HEK293T (cell line): ENCODE data around the gene NFATC1.

Experiments
- CTCF ChIA-PET: fragments of 350-600 bp; formaldehyde crosslinking; extraction: SDS; loops from one replicate; lab custom pipeline; 2021; ENCODE audit warnings: antibody characterized with exemption, inconsistent platforms; lab: Yijun Ruan, JAX
- POLR2A ChIA-PET: fragments of 350-600 bp; formaldehyde crosslinking; extraction: SDS; loops from one replicate; lab custom pipeline; 2020; ENCODE audit warnings: antibody characterized with exemption, inconsistent platforms; lab: Yijun Ruan, JAX
- DNase-seq: peaks from one replicate; pipeline ENCODE4 v3.0.0; 2012; ENCODE audit warnings: mixed read lengths; ENCODE audit errors: extremely low spot score
- ARNT ChIP-seq: fragments of 450-650 bp; IDR thresholded peaks from 2 replicates; pipeline ENCODE4 v1.6.1; 2017; ENCODE audit warnings: mild to moderate bottlenecking
- BHLHE40 ChIP-seq: fragments of 450-650 bp; IDR thresholded peaks from 2 replicates; pipeline ENCODE4 v1.6.1; 2016; ENCODE audit warnings: mild to moderate bottlenecking, moderate library complexity, borderline replicate concordance
- CTBP1 ChIP-seq: fragments of 450-650 bp; IDR thresholded peaks from 2 replicates; pipeline ENCODE4 v1.6.1; 2016; ENCODE audit warnings: borderline replicate concordance
- ELF4 ChIP-seq: fragments of 450-650 bp; IDR thresholded peaks from 2 replicates; pipeline ENCODE4 v1.6.1; 2017; ENCODE audit warnings: antibody characterized with exemption
- FOXA1 ChIP-seq: fragments of 450-650 bp; IDR thresholded peaks from 2 replicates; pipeline ENCODE4 v1.6.1; 2016; ENCODE audit warnings: mild to moderate bottlenecking
- FOXK2 ChIP-seq: fragments of 450-650 bp; IDR thresholded peaks from 2 replicates; pipeline ENCODE4 v1.6.1; 2016; ENCODE audit warnings: mild to moderate bottlenecking
- FOXM1 ChIP-seq: fragments of 450-650 bp; IDR thresholded peaks from 2 replicates; pipeline ENCODE4 v1.6.1; 2017; ENCODE audit warnings: mild to moderate bottlenecking, borderline replicate concordance
- HDGF ChIP-seq: fragments of 450-650 bp; IDR thresholded peaks from 2 replicates; pipeline ENCODE4 v1.6.1; 2017; ENCODE audit warnings: antibody characterized with exemption, borderline replicate concordance
- L3MBTL2 ChIP-seq: fragments of 450-650 bp; conservative IDR thresholded peaks from 2 replicates; pipeline ENCODE4 v1.6.1; 2016; ENCODE audit warnings: mild to moderate bottlenecking
- LEF1 ChIP-seq: fragments of 450-650 bp; IDR thresholded peaks from 2 replicates; pipeline ENCODE4 v1.6.1; 2017; ENCODE audit warnings: mild to moderate bottlenecking, borderline replicate concordance
- NFRKB ChIP-seq: fragments of 450-650 bp; IDR thresholded peaks from 2 replicates; pipeline ENCODE4 v1.6.1; 2016; ENCODE audit warnings: mild to moderate bottlenecking, moderate library complexity
- PKNOX1 ChIP-seq: fragments of 450-650 bp; IDR thresholded peaks from 2 replicates; pipeline ENCODE4 v1.6.1; 2016
- SP1 ChIP-seq: fragments of 450-650 bp; IDR thresholded peaks from 2 replicates; pipeline ENCODE4 v1.6.1; 2017
- SUZ12 ChIP-seq: fragments of 450-650 bp; IDR thresholded peaks from 2 replicates; pipeline ENCODE4 v1.6.1; 2016; ENCODE audit warnings: mild to moderate bottlenecking
- TARDBP ChIP-seq: fragments of 450-650 bp; IDR thresholded peaks from 2 replicates; pipeline ENCODE4 v1.6.1; 2016
- ZNF384 ChIP-seq: fragments of 450-650 bp; IDR thresholded peaks from 2 replicates; pipeline ENCODE4 v1.6.1; 2016

NFATC1 gene

DNA sequence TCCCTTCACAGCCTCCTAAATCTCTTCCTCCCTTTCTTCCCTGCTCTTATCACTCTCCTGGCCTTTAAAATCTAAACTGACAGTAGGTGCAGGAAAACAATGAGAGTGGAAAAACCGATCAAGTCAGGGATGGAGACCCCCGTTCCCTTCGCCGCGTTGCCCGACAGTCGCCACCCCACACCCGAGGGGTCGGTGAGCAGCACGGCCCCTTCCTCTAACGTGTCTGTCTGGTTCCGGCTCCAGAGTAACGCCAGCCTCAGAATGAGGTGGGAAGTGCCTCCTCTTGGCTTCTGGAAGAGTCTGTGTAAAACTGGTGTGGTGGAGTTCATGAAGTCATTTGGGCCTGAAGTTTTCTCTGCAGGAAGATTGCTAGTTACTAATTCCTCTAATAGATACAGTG lies 138.6 kb downstream of the NFATC1 start:
- ChIA-PET POLR2A (no interaction called here), CTCF (no interaction called here)
- TF ChIP-seq ZNF384 (no peak), NFRKB (no peak), L3MBTL2 (no peak), FOXM1 (no peak), FOXA1 (no peak), ARNT (no peak), SUZ12 (no peak), CTBP1 (no peak), LEF1 (no peak), TARDBP (no peak), HDGF (no peak), SP1 (no peak), PKNOX1 (no peak), ELF4 (no peak), BHLHE40 (no peak), FOXK2 (no peak)
- no peak for DNase-seq

DNA sequence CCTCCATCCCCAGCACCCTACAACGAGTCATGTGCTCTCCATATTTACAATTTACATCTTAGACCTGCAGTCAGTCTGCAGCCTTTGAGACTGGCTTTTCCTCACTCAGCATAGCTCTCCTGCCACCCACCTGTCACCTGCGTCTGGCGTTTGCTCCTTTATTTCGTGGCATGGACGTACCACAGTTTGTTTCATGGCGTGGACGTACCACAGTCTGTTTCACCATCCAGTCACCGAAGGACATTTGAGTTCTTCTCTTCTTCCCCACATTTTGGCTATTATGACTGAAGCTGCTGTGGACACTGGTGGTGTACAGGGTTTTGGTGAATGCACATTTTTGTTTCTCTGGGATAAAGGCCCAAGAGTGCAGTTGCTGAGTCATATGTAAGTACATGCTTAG lies 142.0 kb downstream of the NFATC1 start:
- no peak for TF ChIP-seq CTBP1
- TF ChIP-seq TARDBP = no peak
- no peak for TF ChIP-seq L3MBTL2
- TF ChIP-seq SP1 = no peak
- TF ChIP-seq LEF1 = no peak
- TF ChIP-seq FOXA1 = no peak
- no peak for TF ChIP-seq NFRKB
- no peak for TF ChIP-seq BHLHE40
- no peak for TF ChIP-seq ZNF384
- TF ChIP-seq FOXM1 = no peak
- no peak for TF ChIP-seq SUZ12
- no peak for TF ChIP-seq HDGF
- TF ChIP-seq FOXK2 = no peak
- no peak for TF ChIP-seq ELF4
- TF ChIP-seq ARNT = no peak
- TF ChIP-seq PKNOX1 = no peak
- ChIA-PET POLR2A (no interaction called here), CTCF (no interaction called here)
- DNase-seq = no peak

GRCh38 chr18:79538635-79539034 lies 142.9 kb downstream of the NFATC1 start:
- CTCF ChIA-PET = no interaction called here
- no peak for TF ChIP-seq ARNT
- TF ChIP-seq FOXM1 = no peak
- no peak for TF ChIP-seq PKNOX1
- TF ChIP-seq HDGF = no peak
- TF ChIP-seq BHLHE40 = no peak
- TF ChIP-seq TARDBP = no peak
- no peak for TF ChIP-seq L3MBTL2
- TF ChIP-seq NFRKB = no peak
- TF ChIP-seq ELF4 = no peak
- no peak for TF ChIP-seq CTBP1
- no peak for TF ChIP-seq SP1
- TF ChIP-seq FOXK2 = no peak
- TF ChIP-seq LEF1 = no peak
- no peak for TF ChIP-seq SUZ12
- no peak for TF ChIP-seq ZNF384
- DNase-seq = no peak
- POLR2A ChIA-PET = no interaction called here

DNA sequence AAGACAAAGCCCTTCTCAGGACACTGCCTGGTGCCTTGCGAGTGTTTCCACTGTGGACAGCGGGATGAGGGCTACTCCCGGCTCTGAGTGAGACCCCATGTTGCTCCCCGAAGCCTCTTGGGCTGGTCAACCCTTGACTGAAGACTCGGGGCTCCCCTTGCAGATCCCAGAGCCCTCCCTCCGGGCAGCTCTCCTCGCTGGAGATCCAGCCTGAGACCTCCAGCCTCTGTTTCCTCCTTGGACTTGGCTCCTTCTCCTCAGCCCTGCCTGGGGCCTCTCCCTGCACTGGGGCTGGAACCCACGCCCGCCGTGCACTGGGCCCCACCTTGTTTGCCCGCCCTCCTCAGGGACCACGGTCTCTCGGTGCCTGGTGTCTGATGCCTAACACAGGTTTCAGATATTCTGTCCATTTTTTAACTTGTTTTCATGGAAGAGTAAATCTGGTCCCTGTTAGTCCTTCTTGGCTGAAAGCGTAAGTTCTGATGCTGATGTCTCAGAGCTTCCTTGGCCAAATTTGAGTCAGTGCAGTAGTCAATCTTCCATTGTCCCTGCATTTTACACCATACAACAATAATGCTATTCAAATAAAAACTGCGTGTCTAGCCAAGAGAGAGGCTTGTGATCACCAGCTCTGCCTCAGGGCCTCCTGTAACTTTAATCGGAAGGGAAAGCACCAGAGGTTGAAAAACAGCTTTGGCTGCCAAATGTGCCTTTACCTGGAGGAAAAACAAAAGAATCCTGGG lies 144.6 kb downstream of the NFATC1 start:
- POLR2A ChIA-PET = no interaction called here

More for the DNA sequence above, 144.6 kb downstream of the NFATC1 start:
- DNase-seq = no peak
- TF ChIP-seq TARDBP (no peak), ARNT (no peak), CTBP1 (no peak), BHLHE40 (no peak), ELF4 (no peak), LEF1 (no peak), ZNF384 (no peak), NFRKB (no peak), PKNOX1 (no peak), FOXM1 (no peak), FOXA1 (no peak), FOXK2 (no peak), HDGF (no peak), SUZ12 (no peak), L3MBTL2 (no peak), SP1 (no peak)
- CTCF ChIA-PET = no interaction called here
